ENCODE results near the gene JAKMIP1.
"Not testable (repeated sequence)": the region's sequence is repeated elsewhere in the genome, so short reads cannot be mapped to it uniquely, and the experiment has no call there.

Gene JAKMIP1

GRCh38 chr4:6152869-6153705 lies 47.3 kb downstream of the JAKMIP1 start:
- no peak for DNase-seq (ENCODE audit: low read depth, low spot score)
- no peak overlapping the region for H3K27ac ChIP-seq

DNA sequence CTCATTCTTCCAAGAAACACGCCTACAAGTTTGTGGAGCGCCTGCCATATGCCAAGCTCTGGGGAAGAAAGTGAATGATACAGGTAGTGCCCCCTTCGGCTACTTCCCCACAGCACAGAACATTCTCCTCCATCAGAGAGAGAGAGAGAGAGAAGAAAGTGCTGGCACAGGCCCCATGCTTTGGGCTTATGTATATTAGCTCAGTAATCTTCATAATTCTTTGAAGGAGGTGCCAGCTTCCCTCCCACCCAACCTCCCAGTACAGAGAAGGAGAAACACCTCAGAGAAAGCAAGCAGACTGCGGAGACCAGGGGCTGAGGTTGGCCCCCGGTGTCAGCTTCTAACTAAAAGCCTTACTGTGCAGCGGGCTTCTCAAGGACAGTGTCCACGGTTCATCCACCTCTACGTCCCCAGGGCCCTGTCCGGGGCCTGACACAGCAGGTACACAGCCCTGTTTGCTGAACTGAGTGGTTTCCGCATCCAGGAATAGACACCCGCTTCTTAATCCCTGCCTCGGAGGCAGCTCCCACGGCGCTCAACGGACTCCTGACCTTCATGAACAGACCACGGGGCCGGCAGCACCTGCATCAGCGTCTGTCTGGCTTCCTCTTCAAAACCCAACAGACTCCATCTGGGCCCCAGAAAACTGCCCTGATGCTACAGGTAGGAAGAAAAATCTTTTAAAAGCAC lies 50.2 kb downstream of the JAKMIP1 start:
- no peak overlapping the region for H3K27ac ChIP-seq
- no peak for DNase-seq (ENCODE audit: low read depth, low spot score)

DNA sequence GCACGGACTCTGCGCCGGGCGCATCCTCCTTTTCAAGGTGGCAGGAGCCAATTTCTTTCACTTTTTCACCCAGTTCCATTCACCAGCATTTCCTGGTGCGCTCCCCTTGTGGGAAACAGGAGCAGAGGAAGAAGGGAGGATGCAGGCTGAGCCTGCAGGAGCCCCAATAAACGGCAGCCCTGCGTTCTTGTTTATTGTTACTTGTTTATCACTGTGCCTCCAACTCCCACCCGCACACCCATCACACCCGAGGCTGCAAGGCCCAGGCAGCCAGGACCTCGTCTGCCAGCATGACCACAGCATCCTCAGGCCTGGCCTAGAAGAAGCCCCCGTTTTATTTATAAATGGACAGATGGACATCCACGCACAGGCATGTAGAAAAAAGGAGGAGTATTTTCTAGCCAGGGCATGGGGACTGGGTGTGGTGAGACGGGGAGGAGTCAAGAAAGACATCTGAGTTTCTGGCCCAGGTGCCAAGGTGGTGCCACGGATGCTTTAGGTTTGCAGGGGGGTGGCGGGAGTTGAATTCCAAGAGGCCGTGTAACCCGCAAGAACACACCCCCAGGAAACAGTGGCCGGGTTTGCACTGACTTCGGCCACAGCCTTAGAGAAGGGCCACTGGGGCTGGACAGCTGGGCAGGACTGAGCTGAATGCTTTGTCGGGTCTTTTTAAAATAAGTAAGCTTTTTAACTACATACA lies 51.7 kb downstream of the JAKMIP1 start:
- no peak overlapping the region for H3K27ac ChIP-seq
- no peak for DNase-seq (ENCODE audit: low read depth, low spot score)

DNA sequence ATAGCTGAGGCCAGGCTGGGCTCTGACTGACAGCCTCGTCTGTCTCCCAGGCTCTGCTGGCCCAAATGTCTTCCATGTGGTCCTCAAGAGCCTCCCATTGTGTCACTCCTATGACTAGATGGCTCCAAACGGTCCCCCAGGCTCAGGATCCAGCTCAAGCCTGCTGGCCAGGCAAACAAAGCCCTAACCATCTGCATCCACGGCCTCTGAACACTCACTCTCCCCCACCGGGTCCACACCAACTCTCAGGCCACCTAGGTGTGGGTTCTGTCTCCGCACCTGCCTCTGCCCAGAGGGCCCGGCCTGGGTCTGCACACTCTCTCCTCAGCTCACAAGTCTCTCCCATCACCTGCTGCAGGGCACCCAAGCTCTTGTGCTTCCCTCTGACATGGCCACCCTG lies 52.9 kb downstream of the JAKMIP1 start:
- DNase-seq (ENCODE audit: low read depth, low spot score): no peak
- no peak overlapping the region for H3K27ac ChIP-seq

- no peak for DNase-seq (ENCODE audit: low read depth, low spot score)
These were observed 56.7 kb downstream of the JAKMIP1 start for GRCh38 chr4:6143603-6144181.

GRCh38 chr4:6142935-6143602 lies 57.3 kb downstream of the JAKMIP1 start:
- no peak overlapping the region for H3K27ac ChIP-seq
- DNase-seq (ENCODE audit: low read depth, low spot score): no peak

More at GRCh38 chr4:6143603-6144181, 56.7 kb downstream of the JAKMIP1 start:
- H3K27ac ChIP-seq: no peak overlapping the region

- DNase-seq (ENCODE audit: low read depth, low spot score): no peak
- no peak overlapping the region for H3K27ac ChIP-seq
These were observed 57.8 kb downstream of the JAKMIP1 start for GRCh38 chr4:6142511-6142910.

GRCh38 chr4:6141554-6141953 lies 58.8 kb downstream of the JAKMIP1 start:
- no peak overlapping the region for H3K27ac ChIP-seq
- DNase-seq (ENCODE audit: low read depth, low spot score): no peak

DNA sequence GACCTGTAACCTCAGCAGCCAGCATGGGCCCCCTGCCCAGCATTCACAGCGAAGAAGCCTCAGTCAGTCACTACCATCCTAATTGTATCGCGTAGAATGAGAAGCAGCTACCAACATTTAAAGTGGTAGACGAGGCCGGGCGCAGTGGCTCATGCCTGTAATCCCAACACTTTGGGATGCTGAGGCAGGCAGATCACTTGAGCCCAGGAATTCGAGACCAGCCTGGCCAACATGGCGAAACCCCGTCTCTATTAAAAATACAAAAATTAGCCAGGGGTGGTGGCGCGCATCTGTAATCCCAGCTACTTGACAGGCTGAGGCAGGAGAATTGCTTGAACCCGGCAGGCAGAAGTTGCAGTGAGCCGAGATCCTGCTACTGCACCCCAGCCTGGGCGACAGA lies 59.3 kb downstream of the JAKMIP1 start:
- not testable (repeated sequence) for DNase-seq (ENCODE audit: low read depth, low spot score); H3K27ac ChIP-seq

DNA sequence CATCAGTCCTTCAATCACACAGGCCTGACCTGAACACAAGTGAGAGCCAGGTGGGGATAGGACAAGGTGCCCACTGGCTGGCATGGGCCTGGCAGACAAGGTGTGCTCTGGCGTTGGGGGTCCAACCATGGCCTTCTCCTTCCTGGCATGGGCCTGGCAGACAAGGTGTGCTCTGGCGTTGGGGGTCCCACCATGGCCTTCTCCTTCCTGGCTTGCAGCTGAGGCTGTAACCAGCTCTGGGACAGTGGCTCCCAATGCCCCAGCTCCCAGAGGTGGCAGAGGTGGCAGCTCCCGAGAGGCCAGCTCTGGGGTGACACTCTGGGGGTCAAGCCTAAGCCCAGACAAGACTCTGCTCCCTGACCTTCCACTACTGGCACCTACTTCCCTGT lies 62.6 kb downstream of the JAKMIP1 start:
- H3K27ac ChIP-seq: no peak overlapping the region

GRCh38 chr4:6137027-6137746 lies 63.2 kb downstream of the JAKMIP1 start:
- no peak for DNase-seq (ENCODE audit: low read depth, low spot score)
- no peak overlapping the region for H3K27ac ChIP-seq

More for the DNA sequence above, 62.6 kb downstream of the JAKMIP1 start:
- no peak for DNase-seq (ENCODE audit: low read depth, low spot score)

DNA sequence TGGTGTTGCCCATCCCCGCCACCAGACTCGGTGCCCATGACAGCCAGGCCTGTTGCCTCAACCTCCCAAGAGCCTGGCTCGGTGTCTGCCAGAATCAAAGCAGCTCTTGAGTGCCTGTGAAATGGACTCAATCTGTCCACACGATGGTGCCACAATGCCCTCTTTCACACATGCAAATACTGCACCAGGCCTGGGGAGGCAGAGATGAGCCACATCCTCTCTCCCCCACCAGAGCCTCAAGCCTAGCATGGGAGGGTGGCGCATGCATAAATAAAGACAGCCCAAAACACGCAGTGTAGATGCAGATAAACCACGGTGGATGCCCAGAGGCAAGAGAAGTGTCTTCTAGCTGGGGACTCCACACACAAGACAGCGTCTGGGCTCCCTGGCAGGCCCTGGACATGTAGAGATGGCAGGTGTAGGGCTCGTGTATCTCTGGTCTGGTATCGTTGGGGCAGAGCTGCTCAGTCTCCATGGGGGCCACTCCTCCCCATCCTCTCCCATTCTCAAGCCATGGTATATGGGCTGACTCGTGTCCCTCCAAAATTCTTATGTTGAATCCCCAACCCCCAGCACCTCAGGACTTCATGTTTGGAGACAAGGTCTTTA lies 65.6 kb downstream of the JAKMIP1 start:
- DNase-seq (ENCODE audit: low read depth, low spot score): no peak
- H3K27ac ChIP-seq: no peak overlapping the region

DNA sequence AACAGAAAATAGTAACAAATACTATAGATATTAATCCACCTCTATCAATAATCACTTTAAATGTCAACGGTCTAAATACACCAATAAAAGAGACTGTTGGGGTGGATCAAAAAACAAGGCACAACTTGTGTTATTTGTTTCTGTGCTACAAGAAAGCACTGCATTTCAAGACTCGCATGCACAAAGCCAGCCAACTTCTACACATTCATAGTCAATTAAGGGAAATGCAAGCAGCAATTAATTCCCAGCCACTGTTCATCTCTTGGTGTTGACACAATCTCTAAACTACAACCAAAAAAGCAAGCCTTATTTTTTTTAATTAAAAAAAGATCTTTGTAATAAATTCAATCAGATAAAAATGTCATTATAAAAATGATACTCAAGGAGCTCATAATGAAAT lies 67.6 kb downstream of the JAKMIP1 start:
- H3K27ac ChIP-seq: no peak overlapping the region
- no peak for DNase-seq (ENCODE audit: low read depth, low spot score)

DNA sequence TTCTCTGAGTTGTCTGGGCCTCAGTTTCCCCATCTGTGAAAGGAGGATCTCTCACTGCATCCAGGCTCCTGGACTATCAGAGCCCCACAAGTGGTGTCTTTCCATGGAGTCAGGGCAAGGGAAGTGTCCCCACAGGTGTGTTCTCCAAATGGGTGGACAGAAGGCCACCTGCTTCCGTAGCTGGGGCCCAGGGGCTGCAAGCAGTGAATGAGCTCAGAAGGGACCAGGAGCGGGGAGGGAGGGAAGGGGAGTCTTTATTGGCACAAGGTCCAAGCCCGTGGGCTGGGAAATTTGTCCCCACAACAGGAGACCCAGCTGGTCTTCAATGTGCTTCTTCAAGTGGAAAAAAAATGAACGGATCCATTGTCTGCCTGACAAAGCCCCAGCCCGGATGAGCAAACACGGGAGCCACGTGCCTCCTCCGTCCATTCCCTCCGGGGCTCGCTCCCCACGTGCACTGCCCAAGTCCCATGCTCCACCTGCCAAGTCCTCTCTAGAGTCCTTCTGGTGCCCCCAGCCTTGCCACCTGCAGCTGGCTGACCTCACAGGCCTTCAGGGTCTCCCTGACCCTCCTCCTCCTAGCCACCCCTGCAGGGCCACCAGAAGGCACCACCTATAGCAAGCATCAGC lies 72.0 kb downstream of the JAKMIP1 start:
- DNase-seq (ENCODE audit: low read depth, low spot score): no peak
- no peak overlapping the region for H3K27ac ChIP-seq

GRCh38 chr4:6126971-6127745 lies 73.2 kb downstream of the JAKMIP1 start:
- H3K27ac ChIP-seq: no peak overlapping the region
- no peak for DNase-seq (ENCODE audit: low read depth, low spot score)

GRCh38 chr4:6125103-6125651 lies 75.2 kb downstream of the JAKMIP1 start:
- no peak for DNase-seq (ENCODE audit: low read depth, low spot score)
- H3K27ac ChIP-seq: no peak overlapping the region

DNA sequence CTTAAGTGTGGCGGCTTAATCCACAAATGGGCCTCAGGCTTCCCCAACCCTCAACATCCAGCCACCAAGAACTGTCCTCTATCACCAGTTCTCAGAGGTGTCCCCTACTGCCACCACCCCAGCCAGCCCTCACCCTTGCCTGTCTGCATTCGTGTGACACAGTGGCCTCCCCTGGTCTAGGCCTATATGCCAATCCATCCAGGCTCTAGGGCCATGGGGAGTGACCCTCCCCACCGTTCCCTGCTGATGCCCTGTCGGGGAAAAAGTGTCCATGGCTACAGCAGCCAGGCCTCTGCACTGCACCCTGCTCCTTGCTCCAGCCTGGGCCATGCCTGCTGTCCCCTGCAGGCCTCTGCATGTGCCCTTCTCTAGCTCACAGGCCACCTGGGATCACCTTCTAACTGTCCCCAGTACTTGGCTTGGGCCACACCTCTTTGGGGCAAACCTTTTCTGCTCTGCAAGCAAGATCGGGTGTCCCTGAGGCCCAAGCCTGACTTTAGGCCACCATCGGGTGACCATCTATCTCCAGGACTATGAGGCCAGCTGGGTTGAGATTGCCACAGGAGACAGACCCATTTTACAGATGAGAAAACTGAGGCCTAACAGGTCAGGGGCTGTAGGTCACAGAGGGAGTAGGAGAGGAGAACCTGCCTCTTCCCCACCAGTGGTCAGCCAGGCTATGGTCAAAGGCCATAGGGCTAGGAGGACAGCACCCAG lies 75.8 kb downstream of the JAKMIP1 start:
- no peak overlapping the region for H3K27ac ChIP-seq
- DNase-seq (ENCODE audit: low read depth, low spot score): no peak
